SH-SY5Y (cell line): ENCODE results near the gene RET.

ENCODE experiments used
- GATA2 ChIP-seq: IDR thresholded peaks from 2 replicates; pipeline ENCODE4 v1.6.1; 2011; ENCODE audit warnings: mild to moderate bottlenecking, low read depth, low read length
- GATA3 ChIP-seq: IDR thresholded peaks from 2 replicates; pipeline ENCODE4 v1.6.1; 2011; ENCODE audit warnings: low read depth, mild to moderate bottlenecking, low read length, moderate library complexity

GRCh38 chr10:43082746-43083145 lies 5.9 kb downstream of the RET start:
- TF ChIP-seq GATA2 (no peak), GATA3 (no peak)
